PFSK-1 (cell line): ENCODE measurements around the gene FAXC.

Experiments used
- FOXP2 ChIP-seq: optimal IDR thresholded peaks from 2 replicates; pipeline ENCODE3; 2011; ENCODE audit warnings: borderline replicate concordance, control low read depth, inconsistent platforms; ENCODE audit not compliant: insufficient read depth; ENCODE audit errors: extremely low read length, extremely low read depth
- POLR2AphosphoS5 ChIP-seq: IDR thresholded peaks from 2 replicates; pipeline ENCODE4 v1.6.1; 2012; ENCODE audit warnings: low read depth, mild to moderate bottlenecking, control low read depth, low read length, moderate library complexity
- REST ChIP-seq, 2 experiments: IDR thresholded peaks; 2 replicates each; pipeline versions ENCODE4 v1.6.1 to v1.8.0; 2011 to 2012; ENCODE audit warnings: low read depth in 2 of 2, low read length in 2 of 2, control low read depth in 1 of 2, inconsistent platforms in 1 of 2, mild to moderate bottlenecking in 1 of 2, moderate library complexity in 1 of 2; ENCODE audit not compliant: insufficient read depth in 1 of 2
- SIN3A ChIP-seq: IDR thresholded peaks from 2 replicates; pipeline ENCODE4 v1.6.1; 2012; ENCODE audit warnings: mild to moderate bottlenecking, low read length, moderate library complexity, borderline replicate concordance; ENCODE audit not compliant: insufficient read depth
- TAF1 ChIP-seq: IDR thresholded peaks from 2 replicates; pipeline ENCODE4 v1.6.1; 2012; ENCODE audit warnings: low read length, control low read depth, borderline replicate concordance; ENCODE audit not compliant: insufficient read depth

The FAXC gene

DNA sequence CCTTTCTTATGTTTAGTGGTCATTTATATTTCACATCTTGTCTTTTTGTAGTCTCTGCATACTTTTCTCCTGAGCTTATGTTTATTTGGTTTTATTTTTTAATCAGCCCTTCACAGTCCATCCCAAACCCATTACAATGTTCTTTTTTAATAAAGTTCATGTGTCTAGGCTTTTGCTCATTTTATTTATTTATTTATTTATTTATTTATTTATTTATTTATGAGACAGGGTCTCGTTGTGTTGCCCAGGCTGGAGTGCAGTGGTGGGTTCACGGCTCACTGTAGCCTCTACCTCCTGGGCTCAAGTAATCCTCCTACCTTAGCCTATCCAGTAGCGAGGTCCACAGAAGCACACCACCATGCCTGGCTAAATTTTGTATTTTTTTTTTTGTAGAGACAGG, 41.4 kb upstream of the FAXC start:
- no peak for TF ChIP-seq REST (IDR thresholded peaks at IDR 0.05; ENCODE audit: insufficient read depth in 1 of 2, low read depth in 2 of 2, low read length in 2 of 2)
- no peak for TF ChIP-seq POLR2AphosphoS5
- TF ChIP-seq FOXP2: no peak
- no peak for TF ChIP-seq TAF1
- no peak for TF ChIP-seq SIN3A

- TF ChIP-seq SIN3A (no peak), TAF1 (no peak), FOXP2 (no peak), REST (IDR thresholded peaks at IDR 0.05; ENCODE audit: insufficient read depth in 1 of 2, low read depth in 2 of 2, low read length in 2 of 2) (no peak), POLR2AphosphoS5 (no peak)
Observed at GRCh38 chr6:99384507-99384906, 35.0 kb upstream of the FAXC start.

- TF ChIP-seq TAF1 (no peak), REST (IDR thresholded peaks at IDR 0.05; ENCODE audit: insufficient read depth in 1 of 2, low read depth in 2 of 2, low read length in 2 of 2) (no peak), SIN3A (no peak), FOXP2 (no peak), POLR2AphosphoS5 (no peak)
Observed at GRCh38 chr6:99378636-99379035, 29.2 kb upstream of the FAXC start.

- TF ChIP-seq FOXP2 (no peak), REST (IDR thresholded peaks at IDR 0.05; ENCODE audit: insufficient read depth in 1 of 2, low read depth in 2 of 2, low read length in 2 of 2) (no peak), TAF1 (no peak), SIN3A (no peak), POLR2AphosphoS5 (no peak)
Observed at GRCh38 chr6:99369533-99369932, 20.1 kb upstream of the FAXC start.

GRCh38 chr6:99366852-99367251, 17.4 kb upstream of the FAXC start:
- TF ChIP-seq TAF1 (no peak), REST (IDR thresholded peaks at IDR 0.05; ENCODE audit: insufficient read depth in 1 of 2, low read depth in 2 of 2, low read length in 2 of 2) (no peak), FOXP2 (no peak), POLR2AphosphoS5 (no peak), SIN3A (no peak)
